Measurements from ENCODE around the gene ZNF76.

DNA sequence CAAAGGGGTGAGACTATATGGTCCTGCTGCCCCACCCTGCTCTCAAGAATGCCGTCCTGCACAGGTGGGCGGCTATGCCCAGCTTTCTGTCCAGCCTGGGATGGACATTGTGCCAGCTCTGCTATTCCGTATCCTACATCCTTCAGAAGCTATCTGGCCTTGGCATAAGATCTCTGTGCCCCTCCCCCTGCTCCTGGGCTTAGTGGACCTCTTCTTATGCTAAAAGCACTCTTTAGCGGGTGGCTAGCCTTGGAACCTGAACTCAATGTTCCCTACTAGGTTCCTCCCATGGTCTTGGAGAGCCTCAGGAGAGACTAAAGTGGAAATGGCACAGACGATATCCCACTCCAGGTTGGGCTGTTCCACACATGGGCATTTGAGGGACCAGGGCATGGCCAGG is 23.3 kb upstream of the ZNF76 start:
- TF ChIP-seq, protein P1, sequence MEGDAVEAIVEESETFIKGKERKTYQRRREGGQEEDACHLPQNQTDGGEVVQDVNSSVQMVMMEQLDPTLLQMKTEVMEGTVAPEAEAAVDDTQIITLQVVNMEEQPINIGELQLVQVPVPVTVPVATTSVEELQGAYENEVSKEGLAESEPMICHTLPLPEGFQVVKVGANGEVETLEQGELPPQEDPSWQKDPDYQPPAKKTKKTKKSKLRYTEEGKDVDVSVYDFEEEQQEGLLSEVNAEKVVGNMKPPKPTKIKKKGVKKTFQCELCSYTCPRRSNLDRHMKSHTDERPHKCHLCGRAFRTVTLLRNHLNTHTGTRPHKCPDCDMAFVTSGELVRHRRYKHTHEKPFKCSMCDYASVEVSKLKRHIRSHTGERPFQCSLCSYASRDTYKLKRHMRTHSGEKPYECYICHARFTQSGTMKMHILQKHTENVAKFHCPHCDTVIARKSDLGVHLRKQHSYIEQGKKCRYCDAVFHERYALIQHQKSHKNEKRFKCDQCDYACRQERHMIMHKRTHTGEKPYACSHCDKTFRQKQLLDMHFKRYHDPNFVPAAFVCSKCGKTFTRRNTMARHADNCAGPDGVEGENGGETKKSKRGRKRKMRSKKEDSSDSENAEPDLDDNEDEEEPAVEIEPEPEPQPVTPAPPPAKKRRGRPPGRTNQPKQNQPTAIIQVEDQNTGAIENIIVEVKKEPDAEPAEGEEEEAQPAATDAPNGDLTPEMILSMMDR (IDR thresholded peaks at IDR 0.05), result no peak
- no peak for TF ChIP-seq POLR2A (IDR thresholded peaks at IDR 0.05)
- no peak for TF ChIP-seq EP300 (IDR thresholded peaks at IDR 0.05)
